DMS53 treated with DMSO at 0.1 percent for 48 hours (cell line): ENCODE measurements around the gene MIA2.

Experiments used
- DNase-seq: peaks from one replicate; lab custom pipeline; 2025; ENCODE audit not compliant: unreplicated experiment; lab: John Stamatoyannopoulos, UW

The MIA2 gene

DNA sequence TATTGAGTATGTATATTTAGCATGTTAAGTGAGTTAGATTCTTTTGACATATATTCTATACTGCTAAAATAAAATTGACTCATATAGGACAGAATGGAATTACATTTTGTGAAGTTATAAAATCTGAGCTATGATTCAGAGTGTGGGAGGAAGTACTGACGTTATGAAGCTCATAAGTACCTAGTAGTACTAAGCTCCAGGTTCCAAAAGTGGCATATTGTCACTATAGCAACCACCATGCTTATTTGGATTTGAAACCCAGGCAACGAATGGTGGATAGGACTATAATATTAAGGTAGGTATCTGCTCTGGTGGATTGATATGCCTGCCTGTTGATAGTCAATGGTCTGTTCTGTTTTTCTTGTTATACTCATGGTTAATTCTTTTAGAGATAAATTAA, 200.7 kb downstream of the MIA2 start:
- no peak for DNase-seq

- no peak for DNase-seq
These were observed 201.5 kb downstream of the MIA2 start for GRCh38 chr14:39435241-39435640.
